ENCODE results near the gene TTLL3.
A peak's percentile ranks its signal among the peaks of the same experiment; 100 is the strongest.

Gene TTLL3

DNA sequence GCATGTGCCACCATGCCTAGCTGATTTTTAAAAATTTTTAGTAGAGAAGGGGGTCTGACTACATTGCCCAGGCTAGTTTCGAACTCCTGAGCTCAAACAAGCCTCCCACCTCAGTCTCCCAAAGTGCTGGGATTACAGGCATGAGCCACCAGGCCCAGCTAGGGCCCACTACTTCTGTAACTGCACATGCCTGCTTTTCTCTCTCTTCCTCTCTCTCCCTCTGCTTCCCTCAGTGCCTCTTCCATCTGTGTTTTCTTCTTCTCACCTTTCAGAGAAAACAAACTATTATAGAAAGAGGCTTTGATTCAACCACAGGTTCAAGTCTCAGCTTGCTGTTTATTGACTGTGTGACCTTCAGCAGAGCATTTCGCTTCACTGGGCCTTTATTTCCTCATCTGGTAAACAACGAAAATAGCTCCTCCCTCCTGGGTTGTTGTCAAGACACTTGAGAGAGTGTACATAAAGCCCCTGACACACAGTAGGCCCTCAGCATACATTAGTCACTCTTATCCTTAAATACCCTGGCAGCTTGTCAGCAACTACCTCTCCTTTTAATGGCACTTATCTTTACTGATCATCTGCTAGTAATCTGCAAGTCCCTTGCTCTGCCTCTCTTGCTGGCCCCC is 28.0 kb upstream of the TTLL3 start:
- H3K4me3 ChIP-seq (ENCODE audit: low read length): no peak overlapping the region
- H3K9ac ChIP-seq (ENCODE audit: low read length): no peak overlapping the region
- H3K79me2 ChIP-seq (ENCODE audit: low read length): no peaks in the 10 kb centered on the region
- no peaks in the 10 kb centered on the region for H3K9me3 ChIP-seq (ENCODE audit: insufficient read depth, low read length)
- peaks cover 44% of the 10 kb centered on the region for H3K36me3 ChIP-seq (replicated peaks; ENCODE audit: low read depth, low read length)
- TF ChIP-seq EZH2phosphoT487 (IDR thresholded peaks at IDR 0.05; ENCODE audit: low read depth): no peak
- TF ChIP-seq, protein P1, sequence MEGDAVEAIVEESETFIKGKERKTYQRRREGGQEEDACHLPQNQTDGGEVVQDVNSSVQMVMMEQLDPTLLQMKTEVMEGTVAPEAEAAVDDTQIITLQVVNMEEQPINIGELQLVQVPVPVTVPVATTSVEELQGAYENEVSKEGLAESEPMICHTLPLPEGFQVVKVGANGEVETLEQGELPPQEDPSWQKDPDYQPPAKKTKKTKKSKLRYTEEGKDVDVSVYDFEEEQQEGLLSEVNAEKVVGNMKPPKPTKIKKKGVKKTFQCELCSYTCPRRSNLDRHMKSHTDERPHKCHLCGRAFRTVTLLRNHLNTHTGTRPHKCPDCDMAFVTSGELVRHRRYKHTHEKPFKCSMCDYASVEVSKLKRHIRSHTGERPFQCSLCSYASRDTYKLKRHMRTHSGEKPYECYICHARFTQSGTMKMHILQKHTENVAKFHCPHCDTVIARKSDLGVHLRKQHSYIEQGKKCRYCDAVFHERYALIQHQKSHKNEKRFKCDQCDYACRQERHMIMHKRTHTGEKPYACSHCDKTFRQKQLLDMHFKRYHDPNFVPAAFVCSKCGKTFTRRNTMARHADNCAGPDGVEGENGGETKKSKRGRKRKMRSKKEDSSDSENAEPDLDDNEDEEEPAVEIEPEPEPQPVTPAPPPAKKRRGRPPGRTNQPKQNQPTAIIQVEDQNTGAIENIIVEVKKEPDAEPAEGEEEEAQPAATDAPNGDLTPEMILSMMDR (IDR thresholded peaks at IDR 0.05; ENCODE audit: low read depth, low read length): no peak
- no peaks in the 10 kb centered on the region for H3K27me3 ChIP-seq (ENCODE audit: low read depth, low read length)
- no peak overlapping the region for H3K27ac ChIP-seq (ENCODE audit: low read length)
- peaks cover 11% of the 10 kb centered on the region for H3K4me1 ChIP-seq (ENCODE audit: low read length)
- no peaks in the 10 kb centered on the region for H4K20me1 ChIP-seq (ENCODE audit: insufficient read depth, low read length)
- no peak overlapping the region for H3K4me2 ChIP-seq (ENCODE audit: low read length)
- H2AFZ ChIP-seq (ENCODE audit: low read depth, low read length): no peak overlapping the region

DNA sequence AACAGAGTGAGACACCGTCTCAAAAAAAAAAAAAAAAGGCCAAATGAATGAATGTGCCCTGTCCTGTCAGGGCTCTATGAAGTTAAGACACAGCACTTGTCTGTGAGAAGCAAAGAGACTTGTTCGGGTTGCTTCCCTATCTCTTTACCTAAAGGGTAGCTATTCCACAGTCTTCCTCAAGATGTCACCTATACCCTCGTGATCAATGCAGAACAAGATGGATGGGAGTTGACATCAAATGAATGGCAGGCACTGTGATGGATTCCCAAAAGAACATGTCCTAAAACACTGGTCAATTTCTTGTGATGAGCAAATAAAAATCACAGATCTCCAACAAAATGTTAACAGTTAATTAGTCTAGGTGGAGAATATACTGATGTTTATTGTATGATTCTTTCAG is 27.3 kb upstream of the TTLL3 start:
- no peak for TF ChIP-seq EZH2phosphoT487 (IDR thresholded peaks at IDR 0.05; ENCODE audit: low read depth)
- TF ChIP-seq, protein P1 (IDR thresholded peaks at IDR 0.05; ENCODE audit: low read depth, low read length): peak; percentile 30; the same call in 1 of the 2 replicates
- Histone ChIP-seq H2AFZ (ENCODE audit: low read depth, low read length) (no peak overlapping the region), H3K36me3 (replicated peaks; ENCODE audit: low read depth, low read length) (peaks cover 51% of the 10 kb centered on the region), H3K9me3 (ENCODE audit: insufficient read depth, low read length) (no peaks in the 10 kb centered on the region), H4K20me1 (ENCODE audit: insufficient read depth, low read length) (no peaks in the 10 kb centered on the region), H3K4me3 (ENCODE audit: low read length) (no peak overlapping the region), H3K27ac (ENCODE audit: low read length) (no peak overlapping the region), H3K27me3 (ENCODE audit: low read depth, low read length) (no peaks in the 10 kb centered on the region), H3K9ac (ENCODE audit: low read length) (no peak overlapping the region), H3K79me2 (ENCODE audit: low read length) (no peaks in the 10 kb centered on the region), H3K4me2 (ENCODE audit: low read length) (no peak overlapping the region), H3K4me1 (ENCODE audit: low read length) (peaks cover 15% of the 10 kb centered on the region)

DNA sequence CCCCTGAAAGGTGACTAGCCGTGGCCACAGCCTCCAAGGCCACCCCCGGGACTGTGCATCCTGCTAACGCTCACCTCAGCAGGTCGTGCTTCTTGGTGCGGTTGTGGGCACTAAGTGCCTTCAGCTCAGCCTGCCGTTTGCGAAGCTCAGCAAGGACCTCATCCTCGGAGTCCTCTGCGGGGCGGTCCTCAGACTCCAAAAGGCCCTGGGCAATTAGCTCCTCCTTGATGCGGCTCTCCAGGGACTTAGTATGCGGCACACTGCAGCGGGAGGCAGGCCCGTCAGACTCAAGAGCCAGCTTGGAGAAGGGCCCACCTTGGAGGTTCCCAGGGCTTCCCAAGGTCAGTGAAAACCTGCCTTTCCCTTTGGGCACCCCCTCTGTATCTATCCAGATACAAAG is 26.1 kb upstream of the TTLL3 start:
- H3K4me2 ChIP-seq (ENCODE audit: low read length): no peak overlapping the region
- no peaks in the 10 kb centered on the region for H3K9me3 ChIP-seq (ENCODE audit: insufficient read depth, low read length)
- no peaks in the 10 kb centered on the region for H4K20me1 ChIP-seq (ENCODE audit: insufficient read depth, low read length)
- no peak for TF ChIP-seq EZH2phosphoT487 (IDR thresholded peaks at IDR 0.05; ENCODE audit: low read depth)
- TF ChIP-seq, protein P1 (IDR thresholded peaks at IDR 0.05; ENCODE audit: low read depth, low read length): no peak
- H3K36me3 ChIP-seq (replicated peaks; ENCODE audit: low read depth, low read length): peaks cover 52% of the 10 kb centered on the region
- no peak overlapping the region for H3K27ac ChIP-seq (ENCODE audit: low read length)
- no peak overlapping the region for H3K4me3 ChIP-seq (ENCODE audit: low read length)
- no peaks in the 10 kb centered on the region for H3K79me2 ChIP-seq (ENCODE audit: low read length)
- H3K9ac ChIP-seq (ENCODE audit: low read length): no peak overlapping the region
- no peak overlapping the region for H2AFZ ChIP-seq (ENCODE audit: low read depth, low read length)
- peaks cover 17% of the 10 kb centered on the region for H3K4me1 ChIP-seq (ENCODE audit: low read length)
- H3K27me3 ChIP-seq (ENCODE audit: low read depth, low read length): no peaks in the 10 kb centered on the region

DNA sequence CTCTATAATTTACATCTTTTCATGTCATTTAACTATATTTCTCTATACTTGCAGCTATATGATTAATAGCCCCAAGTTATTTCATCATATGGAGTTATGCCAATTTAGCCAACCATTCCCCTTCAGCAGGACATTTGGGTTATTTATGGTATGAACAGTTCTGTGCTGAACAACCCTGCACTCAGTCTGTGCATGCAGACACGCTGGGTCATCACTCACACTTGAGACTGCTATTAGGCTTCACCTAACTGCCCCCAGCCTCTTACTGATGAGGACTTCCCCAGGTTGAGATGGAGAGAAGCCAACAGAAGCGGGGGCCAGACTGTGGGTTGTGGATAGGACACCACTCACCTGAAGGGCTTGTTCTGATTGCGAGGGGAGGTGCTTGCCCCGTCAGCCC is 25.1 kb upstream of the TTLL3 start:
- TF ChIP-seq, protein P1 (IDR thresholded peaks at IDR 0.05; ENCODE audit: low read depth, low read length): no peak
- TF ChIP-seq EZH2phosphoT487 (IDR thresholded peaks at IDR 0.05; ENCODE audit: low read depth): no peak
- Histone ChIP-seq H3K9me3 (ENCODE audit: insufficient read depth, low read length) (no peaks in the 10 kb centered on the region), H3K4me3 (ENCODE audit: low read length) (no peak overlapping the region), H3K27ac (ENCODE audit: low read length) (no peak overlapping the region), H2AFZ (ENCODE audit: low read depth, low read length) (no peak overlapping the region), H3K27me3 (ENCODE audit: low read depth, low read length) (no peaks in the 10 kb centered on the region), H3K9ac (ENCODE audit: low read length) (no peak overlapping the region), H3K4me1 (ENCODE audit: low read length) (peaks cover 12% of the 10 kb centered on the region), H3K4me2 (ENCODE audit: low read length) (no peak overlapping the region), H4K20me1 (ENCODE audit: insufficient read depth, low read length) (no peaks in the 10 kb centered on the region), H3K36me3 (replicated peaks; ENCODE audit: low read depth, low read length) (peaks cover 55% of the 10 kb centered on the region), H3K79me2 (ENCODE audit: low read length) (no peaks in the 10 kb centered on the region)
